GM21529 (cell line): ENCODE measurements around the gene KLHL17.

Source experiments
- ATAC-seq: cut with Tn5 transposase; IDR thresholded peaks from one replicate; pipeline ENCODE4 v1.9.1; 2021; ENCODE audit not compliant: unreplicated experiment

KLHL17 gene

GRCh38 chr1:950268-950667 is 10.1 kb upstream of the KLHL17 start:
- no peak for ATAC-seq

DNA sequence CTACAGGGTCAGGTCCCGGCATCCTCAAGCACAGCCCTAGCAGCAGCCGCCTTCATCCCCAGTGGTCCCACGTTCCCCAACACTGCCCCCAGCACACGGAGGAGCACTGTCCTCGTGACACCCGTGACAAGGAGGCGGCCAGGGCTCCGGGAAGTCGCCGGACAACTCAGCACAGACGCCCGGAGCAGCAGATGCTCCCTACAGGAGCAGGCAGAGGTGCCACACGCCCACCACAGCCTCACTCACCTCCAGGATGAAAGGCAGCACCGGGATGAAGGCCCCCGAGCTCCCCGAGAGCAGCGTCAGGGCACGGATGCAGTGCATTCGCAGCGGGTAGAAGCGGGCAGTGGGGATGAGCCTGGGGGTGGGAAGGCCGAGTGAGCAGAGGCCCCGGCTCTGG is 9.5 kb upstream of the KLHL17 start:
- ATAC-seq: no peak

- no peak for ATAC-seq
Observed at GRCh38 chr1:951364-951763, 9.0 kb upstream of the KLHL17 start.

- ATAC-seq: no peak
Observed at GRCh38 chr1:952201-952600, 8.2 kb upstream of the KLHL17 start.

GRCh38 chr1:952603-953002 is 7.8 kb upstream of the KLHL17 start:
- ATAC-seq: no peak

DNA sequence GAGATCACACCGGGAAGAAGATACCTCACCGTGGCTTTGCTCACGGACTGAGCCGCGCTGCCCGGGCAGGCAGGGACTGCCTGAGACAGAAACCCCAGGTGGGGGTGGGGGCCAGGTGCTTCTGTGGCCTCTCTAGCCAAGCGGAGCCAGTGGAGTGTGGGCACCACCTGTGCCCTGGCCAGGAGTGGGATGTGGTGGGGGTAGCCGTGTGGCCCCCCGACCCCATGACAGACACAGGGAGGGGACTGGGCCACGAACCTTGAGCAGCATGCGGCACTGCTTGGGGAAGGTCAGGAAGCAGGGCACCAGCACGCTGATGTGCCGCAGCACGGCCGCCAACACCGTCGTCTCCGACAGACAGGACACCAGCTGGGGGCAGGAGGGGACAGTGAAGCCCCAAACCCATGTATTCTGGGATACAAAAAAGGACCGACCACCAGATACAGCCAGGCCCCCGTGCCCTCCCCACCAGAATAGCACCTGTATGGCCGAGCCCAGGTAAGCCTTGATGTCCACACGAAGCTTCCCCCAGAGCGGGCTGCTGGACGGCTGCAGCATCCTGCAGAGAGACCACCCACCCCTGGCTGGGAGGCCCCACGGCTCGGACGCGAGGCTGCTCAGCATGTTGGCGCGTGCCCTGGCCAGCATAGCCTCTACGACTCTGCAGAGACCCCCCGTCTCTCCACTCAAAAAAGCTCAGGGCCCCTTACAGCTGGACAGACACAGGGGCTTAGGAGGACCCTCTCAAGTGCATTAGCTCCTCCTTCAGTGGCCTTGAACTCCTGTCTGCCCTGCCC is 6.7 kb upstream of the KLHL17 start:
- ATAC-seq: no peak

- ATAC-seq: no peak
Observed at GRCh38 chr1:954927-955326, 5.5 kb upstream of the KLHL17 start.

GRCh38 chr1:955474-955873 is 4.9 kb upstream of the KLHL17 start:
- ATAC-seq: no peak

DNA sequence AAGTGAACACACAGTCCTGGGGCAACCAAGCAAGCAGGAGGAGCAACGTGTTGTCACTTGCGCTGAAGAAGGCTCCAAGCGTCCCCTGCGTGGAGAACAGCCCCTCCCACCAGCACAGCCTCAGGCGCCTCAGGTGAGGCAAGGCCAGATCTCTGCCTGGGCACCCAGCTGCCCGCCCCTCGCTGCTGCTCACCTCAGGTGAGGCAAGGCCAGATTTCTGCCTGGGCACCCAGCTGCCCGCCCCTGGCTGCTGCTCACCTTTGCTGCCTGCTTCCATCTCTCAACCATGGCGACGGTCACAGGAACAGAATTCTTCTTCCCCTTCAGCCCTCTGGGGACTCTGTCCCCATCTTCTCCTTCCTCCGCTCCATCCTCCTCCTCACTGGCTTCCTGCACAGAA is 3.7 kb upstream of the KLHL17 start:
- no peak for ATAC-seq

DNA sequence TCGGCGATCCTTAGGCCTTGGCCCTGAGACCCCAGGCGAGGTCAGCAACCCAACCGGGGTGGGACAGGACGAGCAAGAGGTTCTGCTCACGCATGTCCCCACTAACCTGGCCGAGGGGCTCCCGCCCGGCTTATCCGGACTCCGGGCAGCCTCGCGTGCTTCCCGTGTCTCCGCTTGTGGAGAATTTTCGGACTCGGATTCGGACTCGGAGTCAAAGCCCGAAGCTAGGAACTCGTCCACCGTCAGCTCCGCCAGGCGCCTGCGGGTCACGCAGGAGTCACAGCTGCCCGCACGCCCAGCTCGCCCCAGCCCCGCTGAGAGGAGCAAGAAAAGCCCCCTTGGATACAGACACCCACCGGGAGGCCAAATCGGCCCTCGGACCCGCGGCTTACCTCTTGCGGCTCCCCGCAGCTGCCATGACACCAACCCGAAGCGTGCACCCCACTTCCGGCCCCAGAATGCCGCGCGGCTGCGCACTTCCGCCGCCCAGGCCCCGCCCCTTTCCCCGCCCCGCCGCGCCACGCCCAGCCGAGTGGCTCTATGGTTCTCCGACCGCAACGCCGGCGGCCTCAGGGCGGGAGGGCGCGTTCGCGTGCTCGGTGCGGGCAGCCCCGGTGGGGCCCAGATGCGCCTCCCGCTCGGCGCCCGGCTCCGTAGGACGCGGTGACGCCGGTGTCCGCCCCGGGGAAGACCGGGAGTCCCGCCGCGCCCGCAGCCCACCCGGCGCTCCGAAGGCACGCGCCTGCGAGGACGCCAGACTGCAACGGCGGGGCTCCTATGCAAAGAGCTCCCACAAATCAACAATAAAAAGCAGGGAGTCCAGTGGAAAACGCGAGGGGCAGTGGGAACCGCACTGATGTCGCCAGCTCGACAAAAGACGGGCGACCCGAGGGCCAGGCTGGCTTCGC is 1.3 kb upstream of the KLHL17 start, which contains the start of gene NOC2L:
Gene NOC2L (minus strand): TSS at position 434 of the 908 bp plus-strand sequence. CDS start 16 bp downstream, at position 418.
- peak; percentile 69 for ATAC-seq

DNA sequence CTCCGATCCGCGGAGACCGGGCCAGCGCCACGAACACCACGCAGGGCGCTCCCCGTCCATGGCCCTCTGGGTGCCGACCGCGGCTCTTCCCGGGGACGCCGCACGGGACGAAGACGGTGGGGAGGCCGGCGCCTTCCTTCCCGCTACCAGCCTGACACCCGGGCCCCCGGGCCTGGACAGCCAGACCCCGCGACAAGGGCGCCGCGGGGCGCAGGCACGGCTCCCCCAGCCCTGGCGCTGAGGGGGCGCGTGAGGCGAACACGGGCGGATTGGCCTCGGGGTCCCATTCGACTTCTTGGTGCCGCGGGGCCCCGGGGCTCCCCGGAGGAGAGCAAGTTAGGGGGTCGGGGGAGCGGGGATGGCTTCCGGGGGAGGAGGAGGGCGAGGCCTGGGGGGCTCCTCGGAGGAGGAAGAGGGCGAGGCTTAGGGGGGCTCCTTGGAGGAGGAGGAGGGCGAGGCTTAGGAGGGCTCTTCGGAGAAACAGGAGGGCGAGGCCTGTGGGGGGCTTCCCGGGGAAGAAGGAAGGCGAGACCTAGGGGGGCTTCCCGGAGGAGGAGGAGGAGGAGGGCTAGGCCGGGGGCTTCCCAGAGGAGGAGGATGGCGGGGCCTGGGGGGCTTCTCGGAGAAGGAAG is 537 bp upstream of the KLHL17 start:
- ATAC-seq: no peak

GRCh38 chr1:961132-961669 is 817 bp downstream of the KLHL17 start:
- ATAC-seq: no peak

- ATAC-seq: no peak
Observed at GRCh38 chr1:962381-963300, 2.3 kb downstream of the KLHL17 start.

GRCh38 chr1:963301-963651 is 2.9 kb downstream of the KLHL17 start:
- no peak for ATAC-seq

- no peak for ATAC-seq
Observed at GRCh38 chr1:963746-964525, 3.6 kb downstream of the KLHL17 start.

DNA sequence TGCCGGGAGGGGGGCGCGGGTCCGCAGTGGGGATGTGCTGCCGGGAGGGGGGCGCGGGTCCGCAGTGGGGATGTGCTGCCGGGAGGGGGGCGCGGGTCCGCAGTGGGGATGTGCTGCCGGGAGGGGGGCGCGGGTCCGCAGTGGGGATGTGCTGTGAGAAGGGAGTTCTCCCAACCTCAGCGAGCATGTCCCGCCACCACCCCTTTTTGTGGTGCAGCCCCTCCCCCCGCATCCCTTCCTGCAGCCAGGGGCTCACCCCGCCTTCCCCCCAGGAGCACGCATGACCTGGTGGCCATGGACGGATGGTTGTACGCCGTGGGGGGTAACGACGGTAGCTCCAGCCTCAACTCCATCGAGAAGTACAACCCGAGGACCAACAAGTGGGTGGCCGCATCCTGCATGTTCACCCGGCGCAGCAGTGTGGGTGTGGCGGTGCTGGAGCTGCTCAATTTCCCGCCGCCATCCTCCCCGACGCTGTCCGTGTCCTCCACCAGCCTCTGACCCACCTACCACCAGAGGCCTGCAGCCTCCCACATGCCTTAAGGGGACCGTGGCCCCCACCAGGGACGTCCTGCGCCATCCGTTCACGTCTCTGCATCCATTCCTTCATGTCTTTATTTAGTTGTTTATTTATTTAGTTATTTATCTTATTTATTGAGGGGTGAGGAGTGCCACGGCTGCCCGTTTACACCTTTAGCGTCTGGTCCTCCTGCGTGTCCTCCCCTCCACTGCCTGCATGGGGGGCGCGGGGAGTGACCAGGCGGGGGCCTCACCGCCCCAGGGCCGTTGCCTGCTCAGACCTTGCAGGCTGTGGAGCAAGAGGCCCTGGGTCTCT is 4.5 kb downstream of the KLHL17 start:
- ATAC-seq: no peak

- no peak for ATAC-seq
Observed at GRCh38 chr1:965526-966134, 5.2 kb downstream of the KLHL17 start.

- ATAC-seq: peak; percentile 29
Observed at GRCh38 chr1:966135-966703, 5.8 kb downstream of the KLHL17 start, which contains the start of gene PLEKHN1. TSS of gene PLEKHN1 (plus strand) at chr1:966482. CDS start at chr1:966532, 50 bp downstream.
